Measurements from ENCODE around the gene PRPSAP2. TPM values are rescaled to one million over a fixed set of nuclear protein-coding genes. Genes with fewer than 3 reads are reported as not detected.

PRPSAP2 gene
- total and polyA plus RNA-seq, 2 donors (not counting 3 experiments of a cell fraction or from before 2014, with no cell fraction given), result 22.2 to 38.5 TPM

DNA sequence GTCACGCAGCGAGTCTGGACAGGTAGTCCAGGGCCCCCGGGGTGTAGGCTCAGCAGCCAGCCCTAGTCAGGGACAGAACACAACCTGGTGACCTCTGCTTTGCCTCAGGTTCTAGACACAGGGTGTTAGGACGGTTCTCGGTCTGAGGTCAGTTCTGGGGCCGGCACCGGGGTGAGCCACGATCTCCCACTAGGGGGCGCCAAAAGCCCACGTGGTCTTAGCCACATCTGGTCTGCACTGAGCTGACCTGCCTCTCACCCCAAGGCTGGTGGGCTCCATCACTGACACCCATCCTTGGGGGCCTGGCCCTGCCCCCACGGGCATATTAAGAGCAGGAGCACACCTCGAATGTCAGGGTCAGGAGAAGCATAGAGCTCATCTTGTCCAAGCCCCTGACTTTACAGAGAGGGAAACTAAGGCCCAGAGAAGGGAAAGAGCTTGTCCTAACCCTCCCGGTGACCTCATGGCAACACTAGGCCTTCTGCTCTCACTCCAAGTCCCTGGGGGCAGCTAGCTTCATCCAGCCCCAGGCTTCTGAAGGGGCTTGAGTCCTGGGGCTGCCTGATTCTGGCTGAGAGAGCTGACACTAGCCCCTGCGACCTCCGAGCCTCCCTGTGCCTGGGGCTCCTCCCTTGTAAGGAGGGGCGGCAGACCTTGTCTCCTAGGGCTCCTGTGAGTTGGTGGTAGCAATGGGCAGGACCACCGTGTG is 103.0 kb downstream of the PRPSAP2 start:
- peak; percentile 64 for DNase-seq (ENCODE audit: low read depth, low spot score)
- no peaks in the 10 kb centered on the region for H3K27me3 ChIP-seq (ENCODE audit: control insufficient read depth in 2 of 2, insufficient read depth in 2 of 2, low read length in 2 of 2)
- no peaks in the 10 kb centered on the region for H3K9me3 ChIP-seq (replicated peaks; ENCODE audit: control insufficient read depth, insufficient read depth, low read length)
- ChIA-PET CTCF (interaction anchor here (0.6 to 2.4 kb wide), 29 partner anchors 9 to 418 kb away, joined by 3 to 35 read pairs (median 8); partner anchors contain the start of genes FAM83G, MAPK7, PRPSAP2 and SLC5A10), POLR2A (no interaction called here)
- peak; percentile 95 for FAIRE-seq
- no peak overlapping the region for H2AFZ ChIP-seq (ENCODE audit: low read depth, low read length)
- no TSS peak for BruUV-seq (replicated peaks)
- no peak overlapping the region for H3K9ac ChIP-seq (replicated peaks; ENCODE audit: extremely low read depth, insufficient read depth, low read length)
- H3K9me1 ChIP-seq (replicated peaks; ENCODE audit: control insufficient read depth, extremely low read depth, insufficient read depth, low read length), result no peaks in the 10 kb centered on the region
- no peak overlapping the region for H3K4me3 ChIP-seq (replicated peaks in 1 of 3; ENCODE audit: insufficient read depth in 1 of 3, low read depth in 1 of 3, low read length in 3 of 3)
- H3K36me3 ChIP-seq (ENCODE audit: control insufficient read depth in 2 of 2, extremely low read depth in 1 of 2, insufficient read depth in 2 of 2, low read length in 2 of 2), result no peaks in the 10 kb centered on the region
- intact Hi-C loops (cut with micrococcal nuclease), result loop anchor here (2.0 kb wide), 1 partner anchor 44 kb away; the partner anchor contains the start of gene FAM83G
- TF ChIP-seq POLR2A (IDR thresholded peaks at IDR 0.05; ENCODE audit: low read depth, low read length) (no peak), FOS (IDR thresholded peaks at IDR 0.05; ENCODE audit: borderline replicate concordance, insufficient read depth, low read length) (no peak), GATA2 (IDR thresholded peaks at IDR 0.05; ENCODE audit: insufficient read depth, insufficient read length, low read depth, low read length) (no peak), JUN (IDR thresholded peaks at IDR 0.05; ENCODE audit: borderline replicate concordance, insufficient read depth, insufficient read length, low read depth) (no peak), EZH2 (IDR thresholded peaks at IDR 0.05; ENCODE audit: borderline replicate concordance, low read depth, low read length, severe bottlenecking) (no peak), POLR2AphosphoS5 (IDR thresholded peaks at IDR 0.05; ENCODE audit: insufficient read depth, low read depth, low read length) (no peak), MYC (IDR thresholded peaks at IDR 0.05; ENCODE audit: low read depth, low read length) (no peak)
- TF ChIP-seq, protein P1, sequence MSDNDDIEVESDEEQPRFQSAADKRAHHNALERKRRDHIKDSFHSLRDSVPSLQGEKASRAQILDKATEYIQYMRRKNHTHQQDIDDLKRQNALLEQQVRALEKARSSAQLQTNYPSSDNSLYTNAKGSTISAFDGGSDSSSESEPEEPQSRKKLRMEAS (IDR thresholded peaks at IDR 0.05; ENCODE audit: insufficient read depth, insufficient read length), result peak; percentile 66
- TF ChIP-seq, protein P2, sequence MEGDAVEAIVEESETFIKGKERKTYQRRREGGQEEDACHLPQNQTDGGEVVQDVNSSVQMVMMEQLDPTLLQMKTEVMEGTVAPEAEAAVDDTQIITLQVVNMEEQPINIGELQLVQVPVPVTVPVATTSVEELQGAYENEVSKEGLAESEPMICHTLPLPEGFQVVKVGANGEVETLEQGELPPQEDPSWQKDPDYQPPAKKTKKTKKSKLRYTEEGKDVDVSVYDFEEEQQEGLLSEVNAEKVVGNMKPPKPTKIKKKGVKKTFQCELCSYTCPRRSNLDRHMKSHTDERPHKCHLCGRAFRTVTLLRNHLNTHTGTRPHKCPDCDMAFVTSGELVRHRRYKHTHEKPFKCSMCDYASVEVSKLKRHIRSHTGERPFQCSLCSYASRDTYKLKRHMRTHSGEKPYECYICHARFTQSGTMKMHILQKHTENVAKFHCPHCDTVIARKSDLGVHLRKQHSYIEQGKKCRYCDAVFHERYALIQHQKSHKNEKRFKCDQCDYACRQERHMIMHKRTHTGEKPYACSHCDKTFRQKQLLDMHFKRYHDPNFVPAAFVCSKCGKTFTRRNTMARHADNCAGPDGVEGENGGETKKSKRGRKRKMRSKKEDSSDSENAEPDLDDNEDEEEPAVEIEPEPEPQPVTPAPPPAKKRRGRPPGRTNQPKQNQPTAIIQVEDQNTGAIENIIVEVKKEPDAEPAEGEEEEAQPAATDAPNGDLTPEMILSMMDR (IDR thresholded peaks at IDR 0.05; ENCODE audit: extremely low read depth in 1 of 2, insufficient read depth in 1 of 2, low read depth in 1 of 2, low read length in 2 of 2), result peak; percentile 88 to 95
- no peaks in the 10 kb centered on the region for H3K4me1 ChIP-seq (ENCODE audit: control insufficient read depth, extremely low read depth, insufficient read depth, low read length)
- H3K27ac ChIP-seq (ENCODE audit: insufficient read depth, low read depth, low read length), result no peak overlapping the region
- H3K79me2 ChIP-seq (ENCODE audit: control insufficient read depth, insufficient read depth, low read length), result no peaks in the 10 kb centered on the region
- dilution Hi-C loops (cut with MboI; ENCODE audit: extremely low pct_ligation_motif_present, low sequenced_read_pairs), result no loop called here
- H3K4me2 ChIP-seq (ENCODE audit: insufficient read depth, low read length), result no peak overlapping the region
- no peaks in the 10 kb centered on the region for H4K20me1 ChIP-seq (replicated peaks; ENCODE audit: control insufficient read depth, extremely low read depth, insufficient read depth, low read length)
